Left lung (tissue), 10 donors: ENCODE results near the gene IRGC. TPM values are rescaled to one million over a fixed set of nuclear protein-coding genes. Genes with fewer than 3 reads are reported as not detected.

ENCODE experiments used
- ATAC-seq: fragments of 200-7000 bp; cut with Tn5 transposase; one replicate; pipeline ENCODE4 v1.9.1; 2020; ENCODE audit warnings: moderate library complexity
- DNase-seq, 4 donors: peaks; one replicate each; pipeline ENCODE4 v3.0.0-alpha.2; 2013 to 2020
- H3K27ac ChIP-seq, 2 donors: fragments of 200-600 bp; sonication (generic) in 1 of 2; one replicate each; pipeline versions ENCODE4 v1.5.0 to v1.8.0; 2020 to 2021
- H3K27me3 ChIP-seq, 2 donors: fragments of 200-600 bp; sonication (generic) in 1 of 2; one replicate each; pipeline versions ENCODE4 v1.5.0 to v1.8.0; 2020 to 2021
- H3K36me3 ChIP-seq, 2 donors: fragments of 200-600 bp; sonication (generic) in 1 of 2; one replicate each; pipeline versions ENCODE4 v1.5.0 to v1.8.0; 2020 to 2021
- H3K4me1 ChIP-seq, 2 donors: fragments of 200-600 bp; one replicate each; pipeline ENCODE4 v1.8.0; 2021
- H3K4me3 ChIP-seq, 2 donors: fragments of 200-600 bp; sonication (generic) in 1 of 2; one replicate each; pipeline versions ENCODE4 v1.5.0 to v1.8.0; 2020 to 2021; ENCODE audit warnings: mild to moderate bottlenecking in 1 of 2
- H3K9me3 ChIP-seq, 2 donors: fragments of 200-600 bp; sonication (generic) in 1 of 2; one replicate each; pipeline versions ENCODE4 v1.5.0 to v1.8.0; 2020 to 2021
- CTCF ChIP-seq, 2 donors: fragments of 200-600 bp; sonication (generic) in 1 of 2; IDR thresholded peaks; one replicate each; pipeline versions ENCODE4 v1.5.0 to v1.8.0; 2021; ENCODE audit warnings: antibody characterized with exemption in 2 of 2
- intact Hi-C, 2 donors: fragments of 100-400 bp; cut with DNase I; formaldehyde crosslinking; loops; one replicate each; pipeline versions ENCODE4 v1.11.2 to v1.14.2; 2022
- polyA plus RNA-seq, 6 donors: library from polyadenylated mRNA; unstranded; fragments of 120-200 nt; gene quantifications; one replicate each; pipeline ENCODE4 v1.2.1, GENCODE V29; 2013; ENCODE audit not compliant: insufficient read length in 6 of 6
- total RNA-seq, 2 donors: library from RNA; stranded (reverse); fragmentation: NEBNext Ultra II Directional; extraction: Animal tissue kit (Norgen Biotek cat#: 25700); gene quantifications; one replicate each; pipeline ENCODE4 v1.2.1, GENCODE V29; 2021
- donor health status: DM: no; HTN: yes; CAD: no.
- donor health status: DM: no; HTN: no; CAD: no.

Gene IRGC
- total and polyA plus RNA-seq, 8 donors: not detected

- no peak for TF ChIP-seq CTCF (IDR thresholded peaks at IDR 0.05)
- peak; percentile 89 for ATAC-seq
- DNase-seq: peak in 1 of 4 donors; percentile 84
- Histone ChIP-seq H3K27me3 (no peaks in the 10 kb centered on the region), H3K9me3 (no peaks in the 10 kb centered on the region), H3K4me1 (peaks cover 10 to 75% of the 10 kb centered on the region in 2 donors), H3K4me3 (no peak overlapping the region), H3K36me3 (no peaks in the 10 kb centered on the region), H3K27ac (peak overlapping the region; percentile 67 to 73)
- intact Hi-C loops: no loop called here
These were observed 49.4 kb downstream of the IRGC start for GRCh38 chr19:43765109-43765876.

DNA sequence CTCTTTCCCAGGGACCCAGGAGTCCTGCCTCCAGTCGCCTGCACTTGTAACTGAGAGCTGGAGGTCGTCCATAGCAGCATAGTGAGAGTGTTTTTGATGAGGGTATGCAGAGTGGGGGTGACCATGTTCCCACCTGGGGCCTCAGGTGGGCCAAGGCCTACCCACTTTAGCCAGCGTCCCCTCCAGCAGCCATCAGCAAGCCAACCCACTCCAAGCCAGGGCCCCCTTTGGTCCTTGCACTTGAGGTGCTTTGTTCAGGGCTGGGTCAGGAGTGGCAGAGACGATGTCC is 50.8 kb downstream of the IRGC start:
- Histone ChIP-seq H3K27me3 (no peaks in the 10 kb centered on the region), H3K9me3 (no peaks in the 10 kb centered on the region), H3K36me3 (no peaks in the 10 kb centered on the region), H3K27ac (no peak overlapping the region), H3K4me1 (peaks cover 10 to 75% of the 10 kb centered on the region in 2 donors), H3K4me3 (no peak overlapping the region)
- ATAC-seq (no peak), DNase-seq (no peak)
- TF ChIP-seq CTCF (IDR thresholded peaks at IDR 0.05): peak in 1 of 2 donors; percentile 2
- intact Hi-C loops: no loop called here

DNA sequence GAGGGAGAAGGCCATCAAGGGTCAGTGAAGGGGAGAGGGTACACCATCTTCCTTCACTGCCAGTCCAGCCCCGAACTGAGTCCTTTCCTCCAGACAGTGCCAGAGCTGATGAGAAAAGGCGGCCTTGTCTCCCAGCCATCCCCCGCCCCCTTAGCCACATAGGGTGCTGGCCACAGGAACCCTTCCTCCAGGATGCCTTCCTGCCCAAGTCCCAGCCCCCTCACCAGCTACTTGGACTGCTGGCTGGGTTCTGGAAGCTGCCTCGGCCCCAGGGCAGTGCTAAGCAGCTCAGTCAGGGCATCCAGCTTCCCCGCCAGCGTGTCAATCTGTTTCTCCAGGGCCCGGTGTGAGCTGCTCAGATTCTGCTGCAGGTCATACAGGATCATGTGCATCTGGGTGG is 51.4 kb downstream of the IRGC start:
- Histone ChIP-seq H3K36me3 (no peaks in the 10 kb centered on the region), H3K27ac (peak overlapping the region in 1 of 2 donors; percentile 80), H3K4me1 (peaks cover 10 to 75% of the 10 kb centered on the region in 2 donors), H3K27me3 (no peaks in the 10 kb centered on the region), H3K4me3 (no peak overlapping the region), H3K9me3 (no peaks in the 10 kb centered on the region)
- ATAC-seq: no peak
- intact Hi-C loops: no loop called here
- TF ChIP-seq CTCF (IDR thresholded peaks at IDR 0.05): no peak
- DNase-seq: no peak

GRCh38 chr19:43767818-43768217 is 51.9 kb downstream of the IRGC start:
- intact Hi-C loops: no loop called here
- ATAC-seq (no peak), DNase-seq (no peak)
- Histone ChIP-seq H3K4me1 (peaks cover 10 to 73% of the 10 kb centered on the region in 2 donors), H3K27ac (peak overlapping the region in 1 of 2 donors; percentile 80), H3K36me3 (no peaks in the 10 kb centered on the region), H3K4me3 (no peak overlapping the region), H3K9me3 (no peaks in the 10 kb centered on the region), H3K27me3 (no peaks in the 10 kb centered on the region)
- no peak for TF ChIP-seq CTCF (IDR thresholded peaks at IDR 0.05)

GRCh38 chr19:43768273-43769050 is 52.6 kb downstream of the IRGC start:
- DNase-seq (peak in 1 of 4 donors; percentile 64), ATAC-seq (no peak)
- no peak for TF ChIP-seq CTCF (IDR thresholded peaks at IDR 0.05)
- Histone ChIP-seq H3K9me3 (no peaks in the 10 kb centered on the region), H3K4me1 (peaks cover 10 to 69% of the 10 kb centered on the region in 2 donors), H3K4me3 (no peak overlapping the region), H3K36me3 (no peaks in the 10 kb centered on the region), H3K27me3 (no peaks in the 10 kb centered on the region), H3K27ac (peak overlapping the region in 1 of 2 donors; percentile 80)
- intact Hi-C loops: no loop called here
